Smooth muscle cell of bladder (primary cell): ENCODE measurements around the gene UCP3. TPM values are rescaled to one million over a fixed set of nuclear protein-coding genes. Genes with fewer than 3 reads are reported as not detected.

Source experiments
- total RNA-seq: library from RNA; depleted of rRNA; stranded (reverse); fragments of >200 nt; gene quantifications from 2 replicates; pipeline ENCODE4 v1.2.3, GENCODE V29; 2014

The UCP3 gene
- total RNA-seq = 0.14 and 0.55 TPM in 2 replicates

GRCh38 chr11:74008373-74009229 is at the start of gene UCP3:
Gene UCP3, minus strand, starts transcription at chr11:74009085. Its CDS starts 2,043 bp downstream, at chr11:74007042.

GRCh38 chr11:73982595-73982989 is 26.3 kb downstream of the UCP3 start, which contains the start of gene UCP2:
Gene UCP2, minus strand, starts transcription at chr11:73982843. Its CDS starts 4,465 bp downstream, at chr11:73978378.

GRCh38 chr11:73950869-73951710 is 57.8 kb downstream of the UCP3 start, which contains the start of gene DNAJB13:
Gene DNAJB13, plus strand, starts transcription at chr11:73951026. Its CDS starts 44 bp downstream, at chr11:73951070.

Other genes starting within 250 kb of the UCP3 start
- 79.5 and 86.5 TPM in 2 replicates for gene RAB6A, start 248.0 kb downstream of the UCP3 start, total RNA-seq
- gene MRPL48, start 221.2 kb downstream of the UCP3 start, total RNA-seq = 21.9 and 26.7 TPM in 2 replicates
- 76.4 and 88.0 TPM in 2 replicates for gene COA4, start 132.2 kb downstream of the UCP3 start, total RNA-seq
- 5.8 and 9.9 TPM in 2 replicates for gene PAAF1, start 132.1 kb downstream of the UCP3 start, total RNA-seq
- not detected in 2 replicates for gene DNAJB13, start 58.1 kb downstream of the UCP3 start, total RNA-seq
- gene UCP2, start 26.2 kb downstream of the UCP3 start, total RNA-seq = 0.37 and 0.57 TPM in 2 replicates
- 4.1 and 5.9 TPM in 2 replicates for gene C2CD3, start 161.9 kb upstream of the UCP3 start, total RNA-seq
- gene PPME1, start 162.2 kb upstream of the UCP3 start, total RNA-seq = 20.6 and 27.5 TPM in 2 replicates